WI38 (cell line): ENCODE data around the gene PPP1R14B.

Experiments
- H3K4me3 ChIP-seq: 2 replicates; pipeline ENCODE4 v1.5.1; 2011; ENCODE audit warnings: low read depth, mild to moderate bottlenecking, control low read depth, low read length
- TF ChIP-seq, protein P1 (sequence below): IDR thresholded peaks from 2 replicates; pipeline ENCODE4 v1.5.1; 2012; ENCODE audit warnings: low read depth, mild to moderate bottlenecking, control low read depth, low read length

PPP1R14B gene

DNA sequence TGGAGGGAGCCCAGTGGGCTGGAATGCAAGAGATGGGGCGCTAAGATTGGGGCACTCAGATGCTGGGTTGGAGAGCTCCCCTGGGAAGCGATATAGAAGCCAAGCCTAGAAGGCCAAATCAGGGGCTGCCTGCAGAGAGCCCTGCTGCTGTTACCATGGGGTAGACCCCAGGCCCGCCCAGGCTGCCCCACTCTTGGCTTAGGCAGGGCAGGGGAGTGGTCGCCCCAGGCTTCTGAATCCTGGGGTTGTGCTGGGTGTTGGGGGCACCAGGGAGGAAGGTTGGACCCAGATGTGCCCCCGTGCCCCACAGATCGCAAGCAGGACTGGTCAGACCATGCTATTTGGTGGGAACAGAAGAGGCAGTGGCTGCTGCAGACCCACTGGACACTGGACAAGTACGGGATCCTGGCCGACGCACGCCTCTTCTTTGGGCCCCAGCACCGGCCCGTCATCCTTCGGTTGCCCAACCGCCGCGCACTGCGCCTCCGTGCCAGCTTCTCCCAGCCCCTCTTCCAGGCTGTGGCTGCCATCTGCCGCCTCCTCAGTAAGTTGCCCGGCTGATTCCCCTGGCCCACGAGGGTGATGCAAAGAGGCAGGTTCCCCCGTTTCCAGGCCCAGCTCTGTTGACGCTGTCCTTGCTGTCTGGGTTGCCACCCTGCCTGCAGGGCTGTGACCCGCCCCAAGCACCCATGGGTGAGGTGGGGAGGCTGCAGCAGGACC is 36.3 kb downstream of the PPP1R14B start:
- TF ChIP-seq, protein P1, sequence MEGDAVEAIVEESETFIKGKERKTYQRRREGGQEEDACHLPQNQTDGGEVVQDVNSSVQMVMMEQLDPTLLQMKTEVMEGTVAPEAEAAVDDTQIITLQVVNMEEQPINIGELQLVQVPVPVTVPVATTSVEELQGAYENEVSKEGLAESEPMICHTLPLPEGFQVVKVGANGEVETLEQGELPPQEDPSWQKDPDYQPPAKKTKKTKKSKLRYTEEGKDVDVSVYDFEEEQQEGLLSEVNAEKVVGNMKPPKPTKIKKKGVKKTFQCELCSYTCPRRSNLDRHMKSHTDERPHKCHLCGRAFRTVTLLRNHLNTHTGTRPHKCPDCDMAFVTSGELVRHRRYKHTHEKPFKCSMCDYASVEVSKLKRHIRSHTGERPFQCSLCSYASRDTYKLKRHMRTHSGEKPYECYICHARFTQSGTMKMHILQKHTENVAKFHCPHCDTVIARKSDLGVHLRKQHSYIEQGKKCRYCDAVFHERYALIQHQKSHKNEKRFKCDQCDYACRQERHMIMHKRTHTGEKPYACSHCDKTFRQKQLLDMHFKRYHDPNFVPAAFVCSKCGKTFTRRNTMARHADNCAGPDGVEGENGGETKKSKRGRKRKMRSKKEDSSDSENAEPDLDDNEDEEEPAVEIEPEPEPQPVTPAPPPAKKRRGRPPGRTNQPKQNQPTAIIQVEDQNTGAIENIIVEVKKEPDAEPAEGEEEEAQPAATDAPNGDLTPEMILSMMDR = no peak
- H3K4me3 ChIP-seq = no peak overlapping the region

DNA sequence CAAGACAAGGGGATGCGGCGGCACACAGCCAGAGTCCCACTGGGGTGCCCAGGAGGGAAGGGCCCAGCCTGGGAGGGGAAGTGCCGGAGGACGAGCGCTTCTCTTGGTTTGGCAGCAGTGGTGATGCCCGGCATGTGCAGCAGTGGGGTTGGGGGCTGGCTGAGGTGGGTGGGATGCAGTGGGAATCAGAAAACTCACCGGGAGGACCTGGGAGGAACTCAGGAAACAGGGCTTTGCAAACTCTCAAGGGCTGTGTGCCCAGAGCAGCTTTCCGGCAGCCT is 37.2 kb downstream of the PPP1R14B start:
- H3K4me3 ChIP-seq = no peak overlapping the region
- TF ChIP-seq, protein P1 = no peak

DNA sequence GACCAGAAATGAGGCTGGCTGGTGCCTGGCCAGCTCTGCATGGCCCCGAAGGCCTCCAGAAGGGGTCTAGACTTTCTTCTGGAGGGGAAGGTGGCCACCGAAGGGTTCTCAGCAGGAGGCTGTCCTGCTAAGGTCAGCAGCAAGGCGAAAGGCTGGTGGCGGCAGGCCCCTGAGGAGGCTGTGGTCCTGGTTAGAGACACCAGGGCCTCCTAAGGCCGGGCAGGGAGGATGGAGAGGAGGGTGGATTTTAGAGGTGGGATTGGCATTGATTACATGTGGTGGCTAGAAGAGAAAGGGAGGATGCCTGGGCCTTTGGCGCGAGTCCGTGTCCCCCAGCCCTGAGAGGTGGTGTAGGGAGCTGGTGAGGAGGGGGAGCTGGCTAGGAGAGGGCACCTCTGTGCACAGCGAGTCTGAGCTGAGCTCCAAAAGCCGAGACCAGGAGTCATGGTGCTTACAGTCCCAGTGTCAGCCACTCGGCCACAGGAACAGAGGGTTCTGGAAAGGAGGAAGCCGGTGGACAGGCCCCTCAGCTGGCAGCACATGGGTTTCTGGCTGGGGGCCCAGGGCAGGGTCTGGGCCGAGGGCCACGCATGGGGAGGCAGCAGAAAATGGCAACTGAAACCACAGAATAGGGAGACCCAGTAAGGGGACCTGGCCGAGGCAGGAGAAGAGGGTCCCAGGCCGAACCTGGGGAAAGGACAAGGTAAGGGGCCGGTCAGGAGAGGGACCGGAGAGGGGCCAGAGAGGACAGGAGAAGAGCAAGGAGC is 37.8 kb downstream of the PPP1R14B start:
- no peak overlapping the region for H3K4me3 ChIP-seq
- TF ChIP-seq, protein P1 = no peak

DNA sequence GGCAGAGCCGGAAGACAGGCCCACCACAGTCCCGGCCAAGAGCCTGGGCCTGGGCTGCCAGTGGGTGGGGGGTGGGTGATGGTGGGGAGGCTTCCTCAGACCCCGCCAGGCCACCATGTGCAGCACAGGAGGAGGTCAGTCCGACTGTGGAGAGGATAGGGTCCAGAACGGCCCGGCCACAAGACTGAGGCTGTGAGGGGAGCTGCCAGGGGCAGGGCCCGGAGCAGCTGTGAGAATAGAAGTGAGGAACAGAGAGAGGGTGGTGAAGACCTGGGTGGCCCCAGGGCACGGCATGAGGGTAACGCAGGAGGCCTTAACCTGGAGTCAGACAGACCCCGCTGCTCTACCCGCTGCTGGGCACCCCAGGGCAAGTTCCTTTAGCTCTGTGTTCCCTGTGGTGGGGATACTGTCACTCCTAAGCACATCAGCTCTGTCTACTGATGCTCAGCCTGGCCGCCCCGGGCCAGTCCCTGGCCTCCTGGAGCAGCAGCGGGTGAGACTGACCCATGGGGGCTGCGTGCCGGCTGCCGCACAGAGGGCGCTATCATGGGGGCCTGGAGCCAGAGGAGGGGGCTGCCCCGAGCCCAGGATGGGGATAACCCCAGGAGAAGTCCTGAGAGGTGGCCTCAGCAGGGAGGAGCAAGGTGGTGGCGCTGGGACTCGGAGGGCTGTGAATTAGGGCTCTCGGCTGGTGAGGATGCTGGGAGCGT is 38.5 kb downstream of the PPP1R14B start:
- H3K4me3 ChIP-seq = no peak overlapping the region

DNA sequence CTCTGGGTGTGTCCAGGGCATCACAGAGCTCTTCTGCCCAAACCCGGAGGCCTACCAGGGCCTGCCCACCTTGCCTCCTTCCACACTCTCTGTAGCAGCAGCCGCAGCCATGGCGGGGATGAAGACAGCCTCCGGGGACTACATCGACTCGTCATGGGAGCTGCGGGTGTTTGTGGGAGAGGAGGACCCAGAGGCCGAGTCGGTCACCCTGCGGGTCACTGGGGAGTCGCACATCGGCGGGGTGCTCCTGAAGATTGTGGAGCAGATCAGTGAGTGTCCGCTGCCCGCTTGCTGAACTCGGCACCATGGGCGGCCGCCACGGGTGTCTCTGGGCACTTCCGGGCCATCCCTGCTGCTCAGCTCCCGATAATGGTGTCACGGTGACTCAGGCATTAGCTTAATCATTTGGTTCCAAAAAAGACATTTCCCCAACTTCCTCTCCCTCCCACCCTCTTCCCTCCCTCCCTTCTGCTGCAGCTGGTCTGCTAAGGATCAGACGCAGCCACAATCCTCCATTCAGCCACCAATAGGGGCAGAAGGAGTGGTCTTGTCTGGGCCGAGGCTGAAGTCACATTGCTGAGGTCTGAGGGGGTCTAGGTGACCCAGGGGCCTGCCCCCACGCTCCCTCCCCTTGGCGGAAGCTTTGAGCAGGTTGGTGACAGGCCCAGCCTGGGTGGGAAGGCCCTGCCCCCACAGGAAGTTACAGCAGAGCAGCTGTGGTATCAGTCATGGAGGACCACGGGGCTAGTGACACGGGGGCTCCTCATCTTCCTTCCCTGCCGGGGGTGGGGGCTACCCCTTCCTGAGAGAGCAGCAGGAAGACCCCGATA is 39.3 kb downstream of the PPP1R14B start:
- TF ChIP-seq, protein P1 = no peak

More for the DNA sequence above, 38.5 kb downstream of the PPP1R14B start:
- TF ChIP-seq, protein P1 = no peak

DNA sequence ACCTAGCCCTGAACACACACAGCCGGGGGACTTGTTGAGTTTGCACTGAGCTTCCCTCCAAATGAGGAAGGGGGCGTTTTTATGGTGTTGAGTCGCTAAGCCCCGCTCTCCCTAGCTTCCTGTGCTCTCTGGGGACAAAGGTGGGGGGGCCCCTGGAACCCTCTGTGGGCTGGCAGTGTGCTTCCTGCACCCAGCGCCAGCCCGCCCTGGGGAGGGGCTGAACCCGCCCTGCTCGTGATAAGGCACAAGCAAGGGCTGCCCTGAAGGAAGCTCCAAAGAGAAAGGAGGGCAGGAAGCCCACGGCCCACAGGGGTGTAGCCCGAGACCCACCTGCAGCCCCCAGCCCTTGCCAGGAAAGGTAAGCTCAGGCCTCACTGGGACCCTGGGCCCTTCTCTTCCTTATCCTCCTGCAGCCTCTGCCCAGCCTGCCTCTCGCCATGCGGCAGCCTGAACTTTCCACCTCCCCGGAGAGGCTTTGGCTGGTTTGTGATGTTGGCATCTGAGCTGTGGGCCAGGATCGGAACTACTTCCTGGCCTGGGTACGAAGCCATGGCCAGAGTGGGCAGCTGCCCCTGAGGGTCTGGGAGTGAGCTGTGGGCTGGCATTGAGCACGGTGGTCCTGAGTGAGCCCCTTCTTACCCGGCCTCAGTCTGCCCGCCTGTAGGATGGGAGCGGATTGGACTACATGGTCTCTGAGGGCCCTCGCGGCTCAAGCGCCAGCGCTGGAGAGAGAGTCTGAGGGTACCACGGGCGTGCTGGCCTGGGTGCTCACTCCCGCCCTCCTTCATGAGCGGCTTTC is 40.1 kb downstream of the PPP1R14B start, which contains the start of gene FERMT3:
TSS of gene FERMT3 (plus strand) at position 265 of the 799 bp plus-strand sequence. CDS start 644 bp downstream, outside the sequence.
- TF ChIP-seq, protein P1 = no peak
- H3K4me3 ChIP-seq = no peak within 1 kb of the TSS

More for the DNA sequence above, 39.3 kb downstream of the PPP1R14B start:
- no peak overlapping the region for H3K4me3 ChIP-seq
